HCT116 (cell line): Measurements from ENCODE around the gene BTBD9. TPM values are rescaled to one million over a fixed set of nuclear protein-coding genes. Genes with fewer than 3 reads are reported as not detected.

Source experiments
- ATAC-seq: fragments of 200-7000 bp; cut with Tn5 transposase; 2 replicates; pipeline ENCODE4 v1.9.1; 2020; ENCODE audit warnings: mild to moderate bottlenecking, moderate library complexity
- BruUV-seq: library from RNA; stranded (reverse); fragments of 400-500 nt; replicated peaks from 2 replicates; lab custom pipeline; 2021; lab: Mats Ljungman, UMichigan
- CTCF ChIA-PET: fragments of 300-600 bp; sonication (Branson Sonifier 250); formaldehyde crosslinking; loops from one replicate; lab custom pipeline; 2021; ENCODE audit warnings: antibody characterized with exemption; lab: Charles Lee
- POLR2A ChIA-PET: fragments of 300-600, 350-600 bp; sonication (Branson Sonifier 250); formaldehyde crosslinking; loops from one replicate; lab custom pipeline; 2021; ENCODE audit warnings: antibody characterized with exemption; lab: Charles Lee
- RAD21 ChIA-PET, 2 experiments: fragments of 300-600 bp; sonication (Branson Sonifier 250); formaldehyde crosslinking; loops; one replicate each; lab custom pipeline; 2023; ENCODE audit warnings: low total read pairs in 2 of 2; ENCODE audit not compliant: uncharacterized antibody in 2 of 2, unreplicated experiment in 2 of 2, low non-redundant PET in 1 of 2; lab: Charles Lee
- DNase-seq: peaks from one replicate; pipeline ENCODE4 v3.0.0-alpha.2; 2010; ENCODE audit warnings: low read depth, low spot score
- H2AFZ ChIP-seq: fragments of 200-600 bp; shearing (Covaris generic), sonication (generic); 2 replicates; pipeline ENCODE4 v1.6.1; 2017; ENCODE audit warnings: low read depth, mixed run types, mixed read lengths, antibody characterized with exemption, low read length; ENCODE audit not compliant: poor library complexity, severe bottlenecking
- H3K27ac ChIP-seq: 2 replicates; pipeline ENCODE4 v1.5.1; 2012; ENCODE audit warnings: low read depth, low read length
- H3K27me3 ChIP-seq: fragments of 200-600 bp; sonication (generic); 2 replicates; pipeline ENCODE4 v1.6.1; 2016; ENCODE audit warnings: mixed run types, low read length, mixed read lengths; ENCODE audit not compliant: insufficient read depth
- H3K36me3 ChIP-seq, 2 experiments: fragments of 200-500 bp in 1 of 2; fragments of 200-600 bp in 1 of 2; sonication (Bioruptor generic) in 1 of 2; sonication (generic) in 1 of 2; 2 replicates each; pipeline versions ENCODE4 v1.5.1 to v1.6.1; 2014 to 2016; ENCODE audit warnings: low read length in 2 of 2, inconsistent platforms in 1 of 2, mixed read lengths in 1 of 2, mixed run types in 1 of 2; ENCODE audit not compliant: insufficient read depth in 2 of 2, control insufficient read depth in 1 of 2
- H3K4me1 ChIP-seq, 2 experiments: fragments of 200-600 bp in 1 of 2; sonication (generic) in 1 of 2; 2 replicates each; pipeline versions ENCODE4 v1.5.1 to v1.6.1; 2012 to 2017; ENCODE audit warnings: low read length in 2 of 2, inconsistent platforms in 1 of 2, mild to moderate bottlenecking in 1 of 2, mixed read lengths in 1 of 2, mixed run types in 1 of 2, moderate library complexity in 1 of 2; ENCODE audit not compliant: insufficient read depth in 2 of 2, control insufficient read depth in 1 of 2
- H3K4me2 ChIP-seq: fragments of 200-600 bp; sonication (generic); 2 replicates; pipeline ENCODE4 v1.6.1; 2017; ENCODE audit warnings: mixed run types, low read length, mixed read lengths
- H3K4me3 ChIP-seq, 2 experiments: fragments of 200-600 bp in 1 of 2; sonication (generic) in 1 of 2; replicated peaks in 1 of 2; 2 replicates each; pipeline ENCODE4 v1.5.1; 2011 to 2016; ENCODE audit warnings: low read length in 2 of 2, control low read depth in 1 of 2, low read depth in 1 of 2, mild to moderate bottlenecking in 1 of 2, mixed read lengths in 1 of 2, mixed run types in 1 of 2
- H3K79me2 ChIP-seq: fragments of 200-600 bp; sonication (generic); 2 replicates; pipeline ENCODE4 v1.6.1; 2017; ENCODE audit warnings: mild to moderate bottlenecking, mixed run types, low read length, moderate library complexity, mixed read lengths; ENCODE audit not compliant: insufficient read depth
- H3K9ac ChIP-seq: fragments of 200-600 bp; sonication (generic); 2 replicates; pipeline ENCODE4 v1.6.1; 2016; ENCODE audit warnings: low read length, mixed read lengths
- H3K9me2 ChIP-seq: fragments of 200-600 bp; sonication (generic), shearing (Covaris generic); 2 replicates; pipeline ENCODE4 v1.6.1; 2017; ENCODE audit warnings: mixed run types, mild to moderate bottlenecking, moderate library complexity; ENCODE audit not compliant: insufficient read depth
- H3K9me3 ChIP-seq, 2 experiments: fragments of 200-500 bp in 1 of 2; fragments of 200-600 bp in 1 of 2; sonication (Bioruptor generic) in 1 of 2; sonication (generic) in 1 of 2; 2 replicates each; pipeline ENCODE4 v1.6.1; 2014 to 2017; ENCODE audit warnings: low read length in 2 of 2, mixed read lengths in 2 of 2, inconsistent platforms in 1 of 2, low read depth in 1 of 2, mild to moderate bottlenecking in 1 of 2, mixed run types in 1 of 2, moderate library complexity in 1 of 2; ENCODE audit not compliant: control insufficient read depth in 1 of 2, insufficient read depth in 1 of 2
- H4K20me1 ChIP-seq: fragments of 200-600 bp; sonication (generic), shearing (Covaris generic); 2 replicates; pipeline ENCODE4 v1.6.1; 2017; ENCODE audit warnings: mixed run types, mild to moderate bottlenecking, moderate library complexity; ENCODE audit not compliant: insufficient read depth
- ATF3 ChIP-seq: IDR thresholded peaks from 2 replicates; pipeline ENCODE4 v1.6.1; 2012
- CBX3 ChIP-seq: IDR thresholded peaks from 2 replicates; pipeline ENCODE4 v1.6.1; 2012; ENCODE audit warnings: low read depth
- CEBPB ChIP-seq: IDR thresholded peaks from 2 replicates; pipeline ENCODE4 v1.6.1; 2012; ENCODE audit warnings: low read depth
- EGR1 ChIP-seq: IDR thresholded peaks from 2 replicates; pipeline ENCODE4 v1.6.1; 2012; ENCODE audit warnings: low read depth
- ELF1 ChIP-seq: IDR thresholded peaks from 2 replicates; pipeline ENCODE4 v1.6.1; 2012; ENCODE audit warnings: low read depth, borderline replicate concordance
- EZH2 ChIP-seq: fragments of 200-600 bp; sonication (generic); IDR thresholded peaks from 2 replicates; pipeline ENCODE4 v1.6.1; 2017; ENCODE audit warnings: antibody characterized with exemption, mixed run types
- FOSL1 ChIP-seq: IDR thresholded peaks from 2 replicates; pipeline ENCODE4 v1.6.1; 2012; ENCODE audit warnings: low read depth
- JUND ChIP-seq: IDR thresholded peaks from 2 replicates; pipeline ENCODE4 v1.6.1; 2012
- POLR2AphosphoS5 ChIP-seq: IDR thresholded peaks from 2 replicates; pipeline ENCODE4 v1.6.1; 2011; ENCODE audit warnings: mild to moderate bottlenecking, low read depth, low read length, moderate library complexity
- RAD21 ChIP-seq: IDR thresholded peaks from 2 replicates; pipeline ENCODE4 v1.6.1; 2012; ENCODE audit warnings: low read depth, mild to moderate bottlenecking
- SIN3A ChIP-seq: IDR thresholded peaks from 2 replicates; pipeline ENCODE4 v1.6.1; 2012; ENCODE audit warnings: low read depth
- SP1 ChIP-seq: IDR thresholded peaks from 2 replicates; pipeline ENCODE4 v1.6.1; 2012; ENCODE audit warnings: low read depth
- TCF7L2 ChIP-seq: IDR thresholded peaks from 2 replicates; pipeline ENCODE4 v1.7.0; 2011; ENCODE audit warnings: borderline replicate concordance, inconsistent platforms; ENCODE audit not compliant: insufficient read depth, insufficient read length; ENCODE audit errors: extremely low read depth
- YY1 ChIP-seq: IDR thresholded peaks from 2 replicates; pipeline ENCODE4 v1.6.1; 2011; ENCODE audit warnings: low read length, low read depth, moderate library complexity, mild to moderate bottlenecking; ENCODE audit not compliant: insufficient replicate concordance; ENCODE audit errors: extremely low read depth
- ZFX ChIP-seq: fragments of 450-650 bp; IDR thresholded peaks from 2 replicates; pipeline ENCODE4 v1.6.1; 2017
- ZNF274 ChIP-seq: fragments of 200-500 bp; sonication (Bioruptor generic); IDR thresholded peaks from 2 replicates; pipeline ENCODE4 v1.6.1; 2014; ENCODE audit warnings: mild to moderate bottlenecking, low read depth, low read length, inconsistent platforms
- intact Hi-C: fragments of 100-400 bp; cut with micrococcal nuclease; formaldehyde crosslinking; loops from 2 replicates; pipeline ENCODE4 v1.10.0; 2022
- total RNA-seq: library from RNA; stranded (reverse); gene quantifications from one replicate; pipeline ENCODE4 v1.2.1, GENCODE V29; 2021; ENCODE audit not compliant: unreplicated experiment
- TF ChIP-seq, protein P1 (sequence below), 3 experiments: fragments of 200-600 bp in 1 of 3; sonication (generic) in 1 of 3; IDR thresholded peaks in 2 of 3; conservative IDR thresholded peaks in 1 of 3; 2 replicates each; pipeline ENCODE4 v1.5.1; 2012 to 2017; ENCODE audit warnings: low read depth in 2 of 3, low read length in 2 of 3, antibody characterized with exemption in 1 of 3, borderline replicate concordance in 1 of 3, control low read depth in 1 of 3, mild to moderate bottlenecking in 1 of 3, mixed read lengths in 1 of 3, mixed run types in 1 of 3, moderate library complexity in 1 of 3; ENCODE audit not compliant: insufficient read depth in 1 of 3
- TF ChIP-seq, protein P2 (sequence below): IDR thresholded peaks from 2 replicates; pipeline ENCODE4 v1.6.1; 2012

BTBD9 gene
- total RNA-seq, 1 experiment from 2014 or later: 10.9 TPM

- TF ChIP-seq, protein P1, sequence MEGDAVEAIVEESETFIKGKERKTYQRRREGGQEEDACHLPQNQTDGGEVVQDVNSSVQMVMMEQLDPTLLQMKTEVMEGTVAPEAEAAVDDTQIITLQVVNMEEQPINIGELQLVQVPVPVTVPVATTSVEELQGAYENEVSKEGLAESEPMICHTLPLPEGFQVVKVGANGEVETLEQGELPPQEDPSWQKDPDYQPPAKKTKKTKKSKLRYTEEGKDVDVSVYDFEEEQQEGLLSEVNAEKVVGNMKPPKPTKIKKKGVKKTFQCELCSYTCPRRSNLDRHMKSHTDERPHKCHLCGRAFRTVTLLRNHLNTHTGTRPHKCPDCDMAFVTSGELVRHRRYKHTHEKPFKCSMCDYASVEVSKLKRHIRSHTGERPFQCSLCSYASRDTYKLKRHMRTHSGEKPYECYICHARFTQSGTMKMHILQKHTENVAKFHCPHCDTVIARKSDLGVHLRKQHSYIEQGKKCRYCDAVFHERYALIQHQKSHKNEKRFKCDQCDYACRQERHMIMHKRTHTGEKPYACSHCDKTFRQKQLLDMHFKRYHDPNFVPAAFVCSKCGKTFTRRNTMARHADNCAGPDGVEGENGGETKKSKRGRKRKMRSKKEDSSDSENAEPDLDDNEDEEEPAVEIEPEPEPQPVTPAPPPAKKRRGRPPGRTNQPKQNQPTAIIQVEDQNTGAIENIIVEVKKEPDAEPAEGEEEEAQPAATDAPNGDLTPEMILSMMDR (IDR thresholded peaks at IDR 0.05 in 2 of 3, conservative IDR thresholded peaks at IDR 0.05 in 1 of 3; ENCODE audit: borderline replicate concordance in 1 of 3, insufficient read depth in 1 of 3, low read depth in 2 of 3, low read length in 2 of 3): no peak
- TF ChIP-seq CEBPB (no peak), JUND (no peak), EZH2 (no peak), CBX3 (no peak), FOSL1 (no peak), ELF1 (no peak)
- TF ChIP-seq, protein P2, sequence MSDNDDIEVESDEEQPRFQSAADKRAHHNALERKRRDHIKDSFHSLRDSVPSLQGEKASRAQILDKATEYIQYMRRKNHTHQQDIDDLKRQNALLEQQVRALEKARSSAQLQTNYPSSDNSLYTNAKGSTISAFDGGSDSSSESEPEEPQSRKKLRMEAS: no peak
Observed at GRCh38 chr6:38587766-38588362, 51.9 kb downstream of the BTBD9 start (continued).

DNA sequence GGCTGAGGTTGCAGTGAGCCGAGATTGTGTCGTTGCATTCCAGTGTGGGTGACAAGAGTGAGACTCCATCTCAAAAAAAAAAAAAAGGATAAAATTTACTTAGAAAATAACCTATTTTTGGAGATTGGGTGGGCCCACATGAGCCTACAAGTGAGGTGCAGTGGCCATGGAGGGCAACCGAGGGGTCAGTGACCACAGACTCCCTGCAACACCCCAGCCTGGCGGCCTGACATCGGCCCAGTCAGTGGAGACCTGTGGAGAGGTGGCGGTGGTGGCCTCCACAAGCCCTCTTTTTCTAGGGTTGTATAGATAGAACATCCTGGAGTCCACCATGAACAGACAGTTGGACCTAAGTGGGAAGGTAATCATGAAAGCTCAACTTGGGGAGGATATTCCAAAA is 52.7 kb downstream of the BTBD9 start:
- Histone ChIP-seq H3K27ac (no peak overlapping the region), H4K20me1 (no peaks in the 10 kb centered on the region), H3K9me2 (no peaks in the 10 kb centered on the region), H3K9me3 (no peaks in the 10 kb centered on the region), H2AFZ (no peak overlapping the region), H3K36me3 (no peaks in the 10 kb centered on the region), H3K4me3 (no peak overlapping the region), H3K4me2 (no peak overlapping the region), H3K27me3 (no peaks in the 10 kb centered on the region), H3K79me2 (no peaks in the 10 kb centered on the region), H3K4me1 (0 out of 4 replicates have a peak, but pooled peaks cover 0 to 5% of the 10 kb centered on the region in 2 experiments), H3K9ac (no peak overlapping the region)
- ChIA-PET POLR2A (no interaction called here), RAD21 (no interaction called here), CTCF (no interaction called here)
- no peak for DNase-seq
- intact Hi-C loops: no loop called here
- no peak for ATAC-seq
- no TSS peak for BruUV-seq
- no peak for TF ChIP-seq ZFX
- no peak for TF ChIP-seq CBX3
- no peak for TF ChIP-seq TCF7L2
- TF ChIP-seq ATF3: no peak
- TF ChIP-seq SIN3A: no peak
- TF ChIP-seq, protein P1 (IDR thresholded peaks at IDR 0.05 in 2 of 3, conservative IDR thresholded peaks at IDR 0.05 in 1 of 3; ENCODE audit: borderline replicate concordance in 1 of 3, insufficient read depth in 1 of 3, low read depth in 2 of 3, low read length in 2 of 3): no peak
- no peak for TF ChIP-seq RAD21
- no peak for TF ChIP-seq CEBPB
- TF ChIP-seq FOSL1: no peak
- TF ChIP-seq ZNF274: no peak
- TF ChIP-seq EGR1: no peak
- TF ChIP-seq YY1: no peak
- no peak for TF ChIP-seq SP1
- TF ChIP-seq POLR2AphosphoS5: no peak
- TF ChIP-seq EZH2: no peak
- TF ChIP-seq JUND: no peak
